CD8-positive, alpha-beta memory T cell (primary cell): ENCODE results near the gene TBC1D23. TPM values are rescaled to one million over a fixed set of nuclear protein-coding genes. Genes with fewer than 3 reads are reported as not detected.

Experiments
- CTCF ChIA-PET: fragments of 350-600 bp; sonication (Branson Sonifier 250); formaldehyde crosslinking; loops from one replicate; lab custom pipeline; 2021; ENCODE audit warnings: antibody characterized with exemption; lab: Charles Lee
- POLR2A ChIA-PET: fragments of 350-600 bp; sonication (Branson Sonifier 250); formaldehyde crosslinking; loops from one replicate; lab custom pipeline; 2021; ENCODE audit warnings: antibody characterized with exemption; lab: Charles Lee
- DNase-seq, 5 donors: peaks; one replicate each; pipeline versions ENCODE4 v3.0.0 to v3.0.0-alpha.2; 2020 to 2022; ENCODE audit warnings: mixed read lengths in 1 of 5
- H3K27ac ChIP-seq: one replicate; pipeline ENCODE4 v1.7.0; 2013; ENCODE audit warnings: low read depth, mild to moderate bottlenecking, low read length, moderate library complexity
- H3K27me3 ChIP-seq: 2 replicates; pipeline ENCODE4 v1.7.0; 2013; ENCODE audit warnings: low read length, mild to moderate bottlenecking; ENCODE audit not compliant: insufficient read depth, poor library complexity, severe bottlenecking
- H3K36me3 ChIP-seq: 2 replicates; pipeline ENCODE4 v1.7.0; 2013; ENCODE audit warnings: mild to moderate bottlenecking, low read length, moderate library complexity; ENCODE audit not compliant: insufficient read depth
- H3K4me1 ChIP-seq: 2 replicates; pipeline ENCODE4 v1.7.0; 2013; ENCODE audit warnings: mild to moderate bottlenecking, low read length, moderate library complexity; ENCODE audit not compliant: insufficient read depth
- H3K4me3 ChIP-seq: 2 replicates; pipeline ENCODE4 v1.7.0; 2013; ENCODE audit warnings: mild to moderate bottlenecking, low read length
- H3K9me3 ChIP-seq: 2 replicates; pipeline ENCODE4 v1.7.0; 2013; ENCODE audit warnings: mild to moderate bottlenecking, low read length
- H3K27ac Mint-ChIP-seq, 8 donors: one replicate each; pipeline ENCODE4 v1.8.0; 2020 to 2021; ENCODE audit warnings: mixed read lengths in 8 of 8, mild to moderate bottlenecking in 6 of 8, inconsistent platforms in 3 of 8, moderate library complexity in 3 of 8
- H3K27me3 Mint-ChIP-seq, 2 donors: one replicate each; pipeline ENCODE4 v1.8.0; 2020 to 2021; ENCODE audit warnings: mixed read lengths in 2 of 2, mild to moderate bottlenecking in 1 of 2, moderate library complexity in 1 of 2
- H3K36me3 Mint-ChIP-seq, 3 donors: one replicate each; pipeline ENCODE4 v1.8.0; 2020 to 2021; ENCODE audit warnings: mixed read lengths in 3 of 3, inconsistent platforms in 1 of 3, mild to moderate bottlenecking in 1 of 3
- H3K4me1 Mint-ChIP-seq, 3 donors: one replicate each; pipeline ENCODE4 v1.8.0; 2020 to 2021; ENCODE audit warnings: mixed read lengths in 3 of 3, inconsistent platforms in 1 of 3, mild to moderate bottlenecking in 1 of 3
- H3K4me3 Mint-ChIP-seq, 7 donors: one replicate each; pipeline ENCODE4 v1.8.0; 2020 to 2021; ENCODE audit warnings: mixed read lengths in 7 of 7, mild to moderate bottlenecking in 6 of 7, moderate library complexity in 4 of 7, inconsistent platforms in 2 of 7
- H3K9me3 Mint-ChIP-seq, 5 donors: one replicate each; pipeline ENCODE4 v1.8.0; 2020 to 2022; ENCODE audit warnings: mixed read lengths in 5 of 5, mild to moderate bottlenecking in 3 of 5, moderate library complexity in 2 of 5, inconsistent platforms in 1 of 5
- polyA plus RNA-seq: library from polyadenylated mRNA; unstranded; fragments of 300-500 nt; fragmentation: Illumina TruSeq; gene quantifications from one replicate; pipeline ENCODE4 v1.2.3, GENCODE V29; 2021
- total RNA-seq, 2 experiments: library from RNA; stranded (reverse); gene quantifications; one replicate each; pipeline ENCODE4 v1.2.3, GENCODE V29; 2021

Gene TBC1D23
- total and polyA plus RNA-seq, 3 experiments from 2014 or later, result 21.0 to 23.1 (median 21.9) TPM

- Mint-ChIP-seq H3K27ac (peak overlapping the region in 3 of 8 donors; percentile 10 to 64 (median 39)), H3K9me3 (peaks cover 0 to 2% (median 2%) of the 10 kb centered on the region in 5 donors), H3K36me3 (peaks cover 10 to 68% (median 11%) of the 10 kb centered on the region in 3 donors), H3K4me1 (no peaks in the 10 kb centered on the region), H3K4me3 (no peak overlapping the region), H3K27me3 (no peaks in the 10 kb centered on the region)
- Histone ChIP-seq H3K27ac (no peak overlapping the region), H3K36me3 (peaks cover 14% of the 10 kb centered on the region), H3K27me3 (no peaks in the 10 kb centered on the region), H3K4me1 (no peaks in the 10 kb centered on the region), H3K9me3 (no peaks in the 10 kb centered on the region), H3K4me3 (no peak overlapping the region)
- ChIA-PET POLR2A (no interaction called here), CTCF (no interaction called here)
- no peak for DNase-seq
Measured at GRCh38 chr3:100358413-100358812, 97.6 kb downstream of the TBC1D23 start.

GRCh38 chr3:100359035-100359434, 98.2 kb downstream of the TBC1D23 start:
- no peak overlapping the region for H3K27ac ChIP-seq
- H3K27ac Mint-ChIP-seq, result peak overlapping the region in 5 of 8 donors; percentile 28 to 84 (median 46)
- peaks cover 0 to 2% (median 2%) of the 10 kb centered on the region in 5 donors for H3K9me3 Mint-ChIP-seq
- H3K4me3 Mint-ChIP-seq, result no peak overlapping the region
- no peaks in the 10 kb centered on the region for H3K4me1 ChIP-seq
- no peak for DNase-seq
- ChIA-PET CTCF (no interaction called here), POLR2A (no interaction called here)
- H3K4me1 Mint-ChIP-seq, result no peaks in the 10 kb centered on the region
- H3K27me3 ChIP-seq, result no peaks in the 10 kb centered on the region
- H3K27me3 Mint-ChIP-seq, result no peaks in the 10 kb centered on the region
- H3K4me3 ChIP-seq, result no peak overlapping the region
- H3K36me3 Mint-ChIP-seq, result peaks cover 9 to 72% (median 14%) of the 10 kb centered on the region in 3 donors
- peaks cover 13% of the 10 kb centered on the region for H3K36me3 ChIP-seq
- no peaks in the 10 kb centered on the region for H3K9me3 ChIP-seq

DNA sequence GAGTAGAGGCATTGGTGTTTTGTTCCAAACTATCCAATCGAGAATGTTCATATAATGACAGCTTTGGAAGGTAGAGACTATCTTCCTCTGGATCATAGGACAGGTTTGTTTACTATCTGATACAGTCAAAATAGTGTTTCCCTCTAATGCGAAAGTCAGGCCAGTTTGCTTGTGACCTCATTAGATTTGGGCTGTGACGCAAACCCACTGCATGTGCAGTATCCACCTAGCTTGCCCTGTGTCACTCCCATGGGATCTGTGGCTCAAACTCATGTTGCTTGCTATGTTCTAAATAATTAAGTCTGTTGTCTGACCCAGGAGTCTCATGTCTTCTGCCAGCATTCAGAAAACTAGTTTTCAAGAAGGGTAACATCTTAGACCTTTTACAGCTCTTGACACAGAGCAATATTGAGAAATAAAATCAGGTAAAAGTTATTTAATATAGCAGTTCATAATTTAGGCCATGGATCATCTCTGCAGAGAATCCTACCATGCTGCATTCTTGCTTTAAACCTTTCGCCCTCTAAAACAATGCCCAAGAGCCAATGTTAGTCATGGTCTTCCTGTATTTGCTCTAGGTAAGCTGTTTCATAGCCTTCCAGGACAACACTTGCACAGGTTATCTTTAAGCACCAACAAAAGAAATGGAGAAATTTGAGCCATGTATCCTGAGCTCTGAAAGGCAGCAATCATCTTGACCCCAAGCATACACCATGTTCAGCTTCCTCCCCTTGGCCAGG, 100.1 kb downstream of the TBC1D23 start:
- DNase-seq, result no peak
- no peak overlapping the region for H3K27ac ChIP-seq
- H3K36me3 ChIP-seq, result peaks cover 13% of the 10 kb centered on the region
- no peaks in the 10 kb centered on the region for H3K27me3 ChIP-seq
- Mint-ChIP-seq H3K27me3 (no peaks in the 10 kb centered on the region), H3K36me3 (peaks cover 11 to 72% (median 14%) of the 10 kb centered on the region in 3 donors), H3K4me3 (no peak overlapping the region), H3K9me3 (peaks cover 0 to 2% (median 2%) of the 10 kb centered on the region in 5 donors), H3K4me1 (no peaks in the 10 kb centered on the region), H3K27ac (peak overlapping the region in 6 of 8 donors; percentile 16 to 59 (median 46))
- no peak overlapping the region for H3K4me3 ChIP-seq
- CTCF ChIA-PET, result no interaction called here
- POLR2A ChIA-PET, result no interaction called here
- no peaks in the 10 kb centered on the region for H3K4me1 ChIP-seq
- no peaks in the 10 kb centered on the region for H3K9me3 ChIP-seq

GRCh38 chr3:100361897-100362296, 101.1 kb downstream of the TBC1D23 start:
- H3K27me3 ChIP-seq, result no peaks in the 10 kb centered on the region
- peaks cover 0 to 2% (median 2%) of the 10 kb centered on the region in 5 donors for H3K9me3 Mint-ChIP-seq
- POLR2A ChIA-PET, result no interaction called here

GRCh38 chr3:100364421-100364820, 103.6 kb downstream of the TBC1D23 start:
- Histone ChIP-seq H3K27me3 (no peaks in the 10 kb centered on the region), H3K4me3 (no peak overlapping the region), H3K36me3 (peaks cover 19% of the 10 kb centered on the region), H3K4me1 (no peaks in the 10 kb centered on the region), H3K9me3 (no peaks in the 10 kb centered on the region), H3K27ac (no peak overlapping the region)
- peak overlapping the region in 1 of 8 donors; percentile 33 for H3K27ac Mint-ChIP-seq
- H3K27me3 Mint-ChIP-seq, result no peaks in the 10 kb centered on the region
- no peak for DNase-seq
- no peaks in the 10 kb centered on the region for H3K4me1 Mint-ChIP-seq
- ChIA-PET POLR2A (no interaction called here), CTCF (no interaction called here)
- H3K36me3 Mint-ChIP-seq, result peaks cover 12 to 79% (median 19%) of the 10 kb centered on the region in 3 donors
- peaks cover 0 to 2% (median 2%) of the 10 kb centered on the region in 5 donors for H3K9me3 Mint-ChIP-seq
- no peak overlapping the region for H3K4me3 Mint-ChIP-seq

More at GRCh38 chr3:100361897-100362296, 101.1 kb downstream of the TBC1D23 start:
- Mint-ChIP-seq H3K4me3 (no peak overlapping the region), H3K4me1 (no peaks in the 10 kb centered on the region), H3K27me3 (no peaks in the 10 kb centered on the region), H3K36me3 (peaks cover 12 to 73% (median 15%) of the 10 kb centered on the region in 3 donors), H3K27ac (peak overlapping the region in 2 of 8 donors; percentile 25 to 51)
- CTCF ChIA-PET, result no interaction called here
- DNase-seq, result no peak
- H3K27ac ChIP-seq, result no peak overlapping the region
- H3K4me3 ChIP-seq, result no peak overlapping the region
- H3K9me3 ChIP-seq, result no peaks in the 10 kb centered on the region
- H3K36me3 ChIP-seq, result peaks cover 15% of the 10 kb centered on the region
- no peaks in the 10 kb centered on the region for H3K4me1 ChIP-seq

- no peaks in the 10 kb centered on the region for H3K27me3 Mint-ChIP-seq
- CTCF ChIA-PET, result no interaction called here
- H3K4me1 ChIP-seq, result no peaks in the 10 kb centered on the region
- H3K27me3 ChIP-seq, result no peaks in the 10 kb centered on the region
- H3K9me3 Mint-ChIP-seq, result peaks cover 0 to 2% (median 2%) of the 10 kb centered on the region in 5 donors
- H3K4me1 Mint-ChIP-seq, result no peaks in the 10 kb centered on the region
- peak overlapping the region in 1 of 8 donors; percentile 6 for H3K27ac Mint-ChIP-seq
- POLR2A ChIA-PET, result no interaction called here
- no peak overlapping the region for H3K4me3 Mint-ChIP-seq
- no peak overlapping the region for H3K27ac ChIP-seq
- peaks cover 12 to 80% (median 22%) of the 10 kb centered on the region in 3 donors for H3K36me3 Mint-ChIP-seq
- peaks cover 26% of the 10 kb centered on the region for H3K36me3 ChIP-seq
- H3K9me3 ChIP-seq, result no peaks in the 10 kb centered on the region
- no peak for DNase-seq
- no peak overlapping the region for H3K4me3 ChIP-seq
Measured at GRCh38 chr3:100366424-100366823, 105.6 kb downstream of the TBC1D23 start.

- no peaks in the 10 kb centered on the region for H3K27me3 ChIP-seq
- H3K4me1 ChIP-seq, result no peaks in the 10 kb centered on the region
- CTCF ChIA-PET, result no interaction called here
- H3K27me3 Mint-ChIP-seq, result no peaks in the 10 kb centered on the region
- no peaks in the 10 kb centered on the region for H3K9me3 ChIP-seq
- H3K27ac Mint-ChIP-seq, result no peak overlapping the region
- no peaks in the 10 kb centered on the region for H3K9me3 Mint-ChIP-seq
- peaks cover 33% of the 10 kb centered on the region for H3K36me3 ChIP-seq
- H3K4me3 Mint-ChIP-seq, result no peak overlapping the region
- no peak for DNase-seq
- H3K4me3 ChIP-seq, result no peak overlapping the region
- H3K4me1 Mint-ChIP-seq, result no peaks in the 10 kb centered on the region
- POLR2A ChIA-PET, result no interaction called here
- no peak overlapping the region for H3K27ac ChIP-seq
- H3K36me3 Mint-ChIP-seq, result peaks cover 3 to 84% (median 15%) of the 10 kb centered on the region in 3 donors
Measured at GRCh38 chr3:100368441-100368840, 107.6 kb downstream of the TBC1D23 start.

DNA sequence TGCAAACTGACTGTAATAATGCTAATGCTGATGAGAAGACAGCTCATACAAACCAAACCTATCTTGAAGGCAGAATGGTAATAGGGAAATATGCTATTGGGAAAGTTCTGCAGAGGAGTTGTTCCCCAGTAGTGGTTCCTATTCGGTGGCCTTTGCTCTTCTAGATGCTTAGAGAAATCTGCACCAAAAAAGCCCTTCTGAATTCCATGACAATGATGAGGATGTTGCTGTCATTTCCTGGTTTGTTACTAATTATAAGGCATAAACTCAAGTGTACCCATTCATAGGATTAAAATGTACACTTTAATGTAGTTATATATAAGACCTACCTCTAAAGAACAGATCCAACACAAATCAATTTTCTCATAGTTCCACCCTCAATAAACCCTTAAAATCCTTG, 110.0 kb downstream of the TBC1D23 start:
- H3K27me3 ChIP-seq, result no peaks in the 10 kb centered on the region

More for the DNA sequence above, 110.0 kb downstream of the TBC1D23 start:
- CTCF ChIA-PET, result no interaction called here
- H3K4me3 ChIP-seq, result no peak overlapping the region
- no peaks in the 10 kb centered on the region for H3K9me3 Mint-ChIP-seq
- H3K4me3 Mint-ChIP-seq, result no peak overlapping the region
- H3K27ac ChIP-seq, result no peak overlapping the region
- peaks cover 31% of the 10 kb centered on the region for H3K36me3 ChIP-seq
- no peaks in the 10 kb centered on the region for H3K27me3 Mint-ChIP-seq
- no peaks in the 10 kb centered on the region for H3K4me1 Mint-ChIP-seq
- H3K27ac Mint-ChIP-seq, result peak overlapping the region in 1 of 8 donors; percentile 4
- H3K36me3 Mint-ChIP-seq, result peaks cover 3 to 82% (median 13%) of the 10 kb centered on the region in 3 donors
- no peaks in the 10 kb centered on the region for H3K4me1 ChIP-seq
- H3K9me3 ChIP-seq, result no peaks in the 10 kb centered on the region
- POLR2A ChIA-PET, result no interaction called here
- DNase-seq, result no peak
